Uterus (tissue), 4 donors: ENCODE data around the gene TCF3. TPM values are rescaled to one million over a fixed set of nuclear protein-coding genes. Genes with fewer than 3 reads are reported as not detected.

ENCODE experiments used
- DNase-seq, 2 donors: peaks; one replicate each; pipeline ENCODE4 v3.0.0-alpha.2; 2019 to 2020
- H3K27ac ChIP-seq, 2 donors: fragments of 200-600 bp; sonication (generic); 1 replicate in 1 of 2; 2 replicates in 1 of 2; pipeline ENCODE4 v1.5.1; 2016 to 2018
- H3K27me3 ChIP-seq, 2 donors: fragments of 200-600 bp; sonication (generic); one replicate each; pipeline ENCODE4 v1.5.1; 2018 to 2019; ENCODE audit warnings: control low read depth in 1 of 2
- H3K36me3 ChIP-seq, 2 donors: fragments of 200-600 bp; sonication (generic); one replicate each; pipeline ENCODE4 v1.5.1; 2019; ENCODE audit warnings: control low read depth in 1 of 2
- H3K4me1 ChIP-seq, 2 donors: fragments of 200-600 bp; sonication (generic); one replicate each; pipeline ENCODE4 v1.5.1; 2018 to 2019; ENCODE audit warnings: control low read depth in 1 of 2
- H3K4me3 ChIP-seq, 2 donors: fragments of 200-600 bp; sonication (generic); 1 replicate in 1 of 2; 2 replicates in 1 of 2; pipeline ENCODE4 v1.5.1; 2018 to 2019; ENCODE audit warnings: mild to moderate bottlenecking in 1 of 2
- H3K9me3 ChIP-seq, 2 donors: fragments of 200-600 bp; sonication (generic); one replicate each; pipeline ENCODE4 v1.5.1; 2019; ENCODE audit warnings: control low read depth in 1 of 2
- CTCF ChIP-seq, 4 experiments: fragments of 200-600 bp in 2 of 4; fragments of 450-650 bp in 2 of 4; sonication (generic) in 2 of 4; IDR thresholded peaks; one replicate each; pipeline ENCODE4 v1.5.1; 2016 to 2019; ENCODE audit warnings: antibody characterized with exemption in 4 of 4, mild to moderate bottlenecking in 2 of 4, moderate library complexity in 1 of 4
- POLR2A ChIP-seq, 2 donors: fragments of 450-650 bp; IDR thresholded peaks; one replicate each; pipeline ENCODE4 v1.6.1; 2016; ENCODE audit warnings: antibody characterized with exemption in 2 of 2, mild to moderate bottlenecking in 1 of 2, moderate library complexity in 1 of 2
- intact Hi-C: fragments of 100-400 bp; cut with DNase I; formaldehyde crosslinking; loops from one replicate; pipeline ENCODE4 v1.15.1; 2023; ENCODE audit warnings: low total_unique reads
- small RNA-seq: library from RNA; depleted of rRNA; stranded (forward); fragments of <200 nt; gene quantifications from one replicate; pipeline ENCODE3, GENCODE V24; 2016
- total RNA-seq, 4 donors: library from RNA; depleted of rRNA in 3 of 4; stranded (reverse); fragments of >200 nt in 3 of 4; gene quantifications; one replicate each; pipeline versions ENCODE4 v1.1.0 to v1.2.4, GENCODE V29; 2014 to 2023
- donor health status: DM: yes; HTN: yes; CAD: no.

The TCF3 gene
- total RNA-seq, 4 donors from 2014 or later = 15.6 to 132 (median 65.7) TPM

GRCh38 chr19:1560286-1560882 lies 92.0 kb downstream of the TCF3 start:
- H3K27me3 ChIP-seq = no peaks in the 10 kb centered on the region
- H3K9me3 ChIP-seq = no peaks in the 10 kb centered on the region
- H3K4me1 ChIP-seq = peaks cover 0 to under 1% of the 10 kb centered on the region in 2 donors
- no peak for TF ChIP-seq POLR2A (IDR thresholded peaks at IDR 0.05)
- TF ChIP-seq CTCF (IDR thresholded peaks at IDR 0.05) = no peak
- no peak for DNase-seq
- no peak overlapping the region for H3K27ac ChIP-seq
- H3K4me3 ChIP-seq = no peak overlapping the region
- intact Hi-C loops = no loop called here
- H3K36me3 ChIP-seq = no peaks in the 10 kb centered on the region

Small RNA genes within 50 kb of the gene (small RNA-seq; reads per million reads assigned to genes)
- not detected for gene AC005943.2
- not detected for gene RN7SL477P
- gene RNU6-1223P = not detected

Other genes starting within 250 kb of the TCF3 start
- gene DAZAP1, start 245.0 kb downstream of the TCF3 start, total RNA-seq = 100 to 1,000 TPM in 1 of 4 donors, 10 to 100 TPM in 1, 1 to 10 TPM in 2; 1.2 to 102 (median 23.8) TPM
- gene RPS15, start 214.2 kb downstream of the TCF3 start, total RNA-seq = 1,000 to 10,000 TPM in 3 of 4 donors, 100 to 1,000 TPM in 1; 648 to 5,728 (median 1,854) TPM
- 1 to 10 TPM in 1 of 4 donors, under 1 TPM in 2, not detected in 1; 0.12 to 3.5 (median 0.77) TPM for gene APC2, start 202.5 kb downstream of the TCF3 start, total RNA-seq
- 10 to 100 TPM; 17.7 to 32.9 (median 28.9) TPM for gene C19orf25, start 173.4 kb downstream of the TCF3 start, total RNA-seq
- gene PCSK4, start 162.3 kb downstream of the TCF3 start, total RNA-seq = 1 to 10 TPM in 2 of 4 donors, under 1 TPM in 1, not detected in 1; under 0.01 to 6.4 (median 4.6) TPM
- 1 to 10 TPM in 1 of 4 donors, under 1 TPM in 2, not detected in 1; 0.76 to 3.0 (median 0.77) TPM for gene REEP6, start 161.4 kb downstream of the TCF3 start, total RNA-seq
- gene ADAMTSL5, start 139.6 kb downstream of the TCF3 start, total RNA-seq = 10 to 100 TPM in 3 of 4 donors, 1 to 10 TPM in 1; 3.5 to 39.4 (median 12.6) TPM
- gene PLK5, start 128.5 kb downstream of the TCF3 start, total RNA-seq = 1 to 10 TPM in 1 of 4 donors, under 1 TPM in 1, not detected in 2; 0.21 to 2.7 TPM
- 10 to 100 TPM in 3 of 4 donors, 1 to 10 TPM in 1; 4.4 to 34.8 (median 23.2) TPM for gene MEX3D, start 84.3 kb downstream of the TCF3 start, total RNA-seq
- gene MBD3, start 59.8 kb downstream of the TCF3 start, total RNA-seq = 10 to 100 TPM; 53.8 to 75.9 (median 64.5) TPM
- 100 to 1,000 TPM in 1 of 4 donors, 10 to 100 TPM in 3; 20.6 to 110 (median 30.8) TPM for gene UQCR11, start 47.2 kb downstream of the TCF3 start, total RNA-seq
- not detected for gene ONECUT3, start 100.9 kb upstream of the TCF3 start, total RNA-seq
- 1 to 10 TPM in 3 of 4 donors, not detected in 1; 1.0 to 3.3 (median 1.7) TPM for gene ATP8B3, start 159.7 kb upstream of the TCF3 start, total RNA-seq
- gene REXO1, start 195.9 kb upstream of the TCF3 start, total RNA-seq = 10 to 100 TPM in 2 of 4 donors, 1 to 10 TPM in 2; 1.5 to 67.4 (median 25.1) TPM
- gene KLF16, start 211.0 kb upstream of the TCF3 start, total RNA-seq = 10 to 100 TPM in 1 of 4 donors, 1 to 10 TPM in 1, under 1 TPM in 1, not detected in 1; 0.26 to 17.7 (median 3.9) TPM
- gene ABHD17A, start 232.9 kb upstream of the TCF3 start, total RNA-seq = 100 to 1,000 TPM in 1 of 4 donors, 10 to 100 TPM in 3; 33.8 to 142 (median 63.7) TPM